HG03196 (cell line): ENCODE results near the gene PLD3.

Source experiments
- ATAC-seq: cut with Tn5 transposase; IDR thresholded peaks from one replicate; pipeline ENCODE4 v1.9.1; 2021; ENCODE audit not compliant: unreplicated experiment

PLD3 gene, protein sequence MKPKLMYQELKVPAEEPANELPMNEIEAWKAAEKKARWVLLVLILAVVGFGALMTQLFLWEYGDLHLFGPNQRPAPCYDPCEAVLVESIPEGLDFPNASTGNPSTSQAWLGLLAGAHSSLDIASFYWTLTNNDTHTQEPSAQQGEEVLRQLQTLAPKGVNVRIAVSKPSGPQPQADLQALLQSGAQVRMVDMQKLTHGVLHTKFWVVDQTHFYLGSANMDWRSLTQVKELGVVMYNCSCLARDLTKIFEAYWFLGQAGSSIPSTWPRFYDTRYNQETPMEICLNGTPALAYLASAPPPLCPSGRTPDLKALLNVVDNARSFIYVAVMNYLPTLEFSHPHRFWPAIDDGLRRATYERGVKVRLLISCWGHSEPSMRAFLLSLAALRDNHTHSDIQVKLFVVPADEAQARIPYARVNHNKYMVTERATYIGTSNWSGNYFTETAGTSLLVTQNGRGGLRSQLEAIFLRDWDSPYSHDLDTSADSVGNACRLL

DNA sequence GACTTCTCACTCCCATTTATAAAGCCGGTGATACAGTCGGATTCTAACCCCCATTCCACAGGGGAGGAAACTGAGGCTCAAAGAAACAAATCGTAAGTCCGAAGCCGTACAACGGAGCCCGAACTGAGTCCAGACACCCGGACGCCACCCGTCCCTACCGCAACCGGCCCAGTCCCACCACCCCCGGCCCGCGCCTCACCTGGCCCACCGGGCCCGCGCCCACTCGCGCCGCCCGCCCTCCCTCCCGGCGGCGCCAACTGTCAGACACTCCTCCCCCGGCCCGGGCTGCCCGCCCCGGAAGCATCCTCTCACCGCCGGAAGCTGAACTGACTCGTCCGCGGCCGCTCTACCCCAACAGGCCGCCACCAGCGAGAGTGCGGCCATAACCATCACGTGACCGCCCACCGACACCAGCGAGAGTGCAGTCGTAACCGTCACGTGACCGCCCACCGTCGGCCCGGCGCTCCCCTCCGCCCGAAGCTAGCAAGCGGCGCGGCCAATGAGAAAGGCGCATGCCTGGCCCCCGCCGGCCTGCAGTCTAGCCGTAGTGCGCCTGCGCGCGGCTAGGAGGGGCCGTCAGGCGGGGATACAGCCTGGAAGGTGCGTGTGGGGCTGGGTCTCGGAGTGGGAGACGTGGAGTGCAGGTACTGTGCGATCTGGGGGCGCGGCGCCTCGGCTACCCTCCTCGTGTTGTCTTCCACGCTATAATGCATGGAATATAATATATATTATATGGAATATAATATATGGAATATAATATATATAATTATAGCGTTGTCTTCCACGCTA lies at the start of gene PLD3, which contains the start of gene C19orf47:
Gene PLD3 (plus strand): TSS at position 571 of the 789 bp plus-strand sequence. CDS start 17,789 bp downstream, outside the sequence.
Gene C19orf47 (minus strand): TSS at position 273 of the 789 bp plus-strand sequence. CDS start 6,540 bp downstream, outside the sequence.
- peak; percentile 93 for ATAC-seq

DNA sequence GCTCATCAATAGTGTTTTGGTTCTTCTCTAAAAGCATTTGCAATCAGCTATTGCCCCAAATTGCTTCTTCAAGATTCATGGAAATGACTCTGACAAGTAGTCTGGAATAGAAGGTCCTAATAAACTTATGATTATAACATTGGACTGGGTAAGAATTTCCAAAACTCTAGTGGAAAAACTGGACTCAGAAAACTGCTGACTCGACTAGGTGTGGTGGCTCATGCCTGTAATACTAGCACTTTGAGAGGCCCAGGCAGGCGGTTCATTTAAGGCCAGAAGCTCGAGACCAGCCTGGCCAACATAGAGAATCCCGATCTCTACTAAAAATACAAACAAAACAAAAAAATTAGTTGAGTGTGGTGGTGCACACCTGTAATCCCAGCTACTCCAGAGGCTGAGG lies 47.8 kb upstream of the PLD3 start:
- no peak for ATAC-seq

DNA sequence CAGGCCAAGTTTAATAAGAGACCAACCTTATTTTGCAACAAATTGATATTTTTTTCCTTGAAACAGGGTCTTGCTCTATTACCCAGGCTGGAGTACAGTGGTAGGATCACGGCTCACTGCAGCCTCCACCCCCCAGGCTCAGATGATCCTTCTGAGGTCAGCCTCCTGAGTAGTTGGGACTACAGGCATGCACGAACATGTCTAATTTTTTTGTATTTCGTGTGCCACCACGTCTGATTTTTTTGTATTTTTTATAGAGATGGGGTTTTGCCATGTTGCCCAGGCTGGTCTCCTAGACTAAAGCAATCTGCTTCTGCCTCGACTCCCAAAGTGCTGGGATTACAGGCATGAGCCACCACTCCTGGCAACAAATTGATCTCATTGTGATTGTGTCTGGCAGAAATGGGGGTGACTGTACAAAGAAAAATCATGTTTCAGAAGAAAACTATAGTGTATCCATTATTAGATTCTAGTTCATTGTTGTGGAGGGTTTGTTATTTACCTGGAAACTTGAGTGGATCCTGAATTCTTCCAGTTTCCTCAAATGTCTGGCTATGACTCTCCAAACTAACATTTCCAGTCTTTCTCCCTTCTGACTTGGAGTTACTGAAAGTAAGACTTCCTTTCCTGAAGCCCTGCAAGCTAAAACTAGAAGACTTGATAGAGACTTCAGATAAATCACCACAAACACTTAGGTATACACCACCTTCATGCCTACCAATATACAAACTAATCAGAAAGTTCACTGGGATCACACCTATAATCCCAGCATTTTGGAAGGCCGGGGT lies 46.1 kb upstream of the PLD3 start:
- no peak for ATAC-seq

GRCh38 chr19:40303765-40304164 lies 44.7 kb upstream of the PLD3 start:
- no peak for ATAC-seq

GRCh38 chr19:40304306-40304705 lies 44.2 kb upstream of the PLD3 start:
- no peak for ATAC-seq

- no peak for ATAC-seq
Observed at GRCh38 chr19:40305403-40305802, 43.1 kb upstream of the PLD3 start.

DNA sequence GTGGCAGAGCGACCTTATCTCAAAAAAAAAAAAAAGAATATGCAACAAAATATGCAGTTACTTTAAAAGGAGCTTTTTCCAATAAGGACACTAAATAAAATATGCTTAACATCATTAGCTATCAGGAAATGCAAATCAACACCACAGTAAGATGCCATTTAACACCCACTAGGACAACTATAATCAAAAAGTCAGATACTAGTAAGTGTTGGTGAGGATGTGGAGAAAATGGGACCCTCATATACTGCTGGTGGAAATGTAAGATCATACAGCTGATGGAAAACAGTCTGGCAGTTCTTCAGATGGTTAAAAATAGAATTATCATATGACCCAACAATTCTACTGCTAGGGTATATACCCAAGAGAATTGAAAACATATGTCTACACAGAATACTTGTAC lies 38.8 kb upstream of the PLD3 start:
- ATAC-seq, result no peak

- ATAC-seq, result no peak
Observed at GRCh38 chr19:40312533-40312932, 36.0 kb upstream of the PLD3 start.

DNA sequence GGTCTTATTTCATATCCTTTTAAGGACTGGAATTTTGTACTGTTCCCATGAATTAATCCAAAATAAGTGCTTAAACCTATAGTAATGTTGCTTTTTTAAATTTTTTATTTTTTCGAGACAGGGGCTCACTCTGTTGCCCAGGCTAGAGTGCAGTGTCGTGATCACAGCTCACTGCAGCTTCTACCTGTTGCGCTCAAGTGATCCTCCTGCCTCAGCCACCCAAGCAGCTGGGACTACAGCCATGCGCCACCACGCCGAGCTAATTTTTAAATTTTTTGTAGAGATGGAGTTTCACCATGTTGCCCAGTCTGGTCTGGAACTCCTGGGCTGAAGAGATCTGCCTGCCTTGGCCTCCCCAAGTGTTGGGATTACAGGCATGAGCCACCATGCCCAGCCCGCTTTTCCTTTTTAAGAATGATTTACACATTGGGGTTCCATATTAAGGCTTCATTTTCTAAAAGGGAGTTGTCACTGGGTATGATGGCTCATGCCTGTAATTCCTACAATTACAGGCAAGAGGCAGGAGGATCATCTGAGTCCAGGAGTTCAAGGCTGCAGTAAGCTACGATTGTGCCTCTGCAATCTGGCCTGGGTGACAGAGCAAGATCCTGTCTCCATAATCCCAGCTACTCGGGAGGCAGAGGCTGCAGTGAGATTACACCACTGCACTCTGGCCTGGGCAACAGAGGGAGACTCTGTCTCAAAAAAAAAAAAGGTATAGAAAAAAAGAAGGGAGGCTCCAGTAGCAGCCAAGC lies 35.1 kb upstream of the PLD3 start:
- ATAC-seq, result no peak

DNA sequence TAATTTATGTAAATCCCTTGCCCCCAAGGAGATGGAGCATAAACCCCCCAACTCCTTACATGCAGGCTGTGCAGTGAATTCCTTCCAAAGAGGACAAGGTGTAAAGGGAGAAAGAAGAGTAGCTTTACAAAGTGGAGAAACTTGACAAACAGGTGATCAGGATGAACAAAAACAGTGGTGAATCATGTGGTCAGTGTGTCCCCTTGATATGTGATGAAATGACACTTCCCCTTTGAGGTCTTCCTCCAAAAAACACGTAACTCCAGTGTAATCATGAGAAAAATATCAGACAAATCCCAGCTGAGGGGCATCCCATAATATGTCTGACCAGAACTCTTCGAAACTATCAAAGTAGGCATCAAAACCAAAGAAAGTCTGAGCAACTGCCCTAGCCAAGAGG lies 33.8 kb upstream of the PLD3 start:
- no peak for ATAC-seq

DNA sequence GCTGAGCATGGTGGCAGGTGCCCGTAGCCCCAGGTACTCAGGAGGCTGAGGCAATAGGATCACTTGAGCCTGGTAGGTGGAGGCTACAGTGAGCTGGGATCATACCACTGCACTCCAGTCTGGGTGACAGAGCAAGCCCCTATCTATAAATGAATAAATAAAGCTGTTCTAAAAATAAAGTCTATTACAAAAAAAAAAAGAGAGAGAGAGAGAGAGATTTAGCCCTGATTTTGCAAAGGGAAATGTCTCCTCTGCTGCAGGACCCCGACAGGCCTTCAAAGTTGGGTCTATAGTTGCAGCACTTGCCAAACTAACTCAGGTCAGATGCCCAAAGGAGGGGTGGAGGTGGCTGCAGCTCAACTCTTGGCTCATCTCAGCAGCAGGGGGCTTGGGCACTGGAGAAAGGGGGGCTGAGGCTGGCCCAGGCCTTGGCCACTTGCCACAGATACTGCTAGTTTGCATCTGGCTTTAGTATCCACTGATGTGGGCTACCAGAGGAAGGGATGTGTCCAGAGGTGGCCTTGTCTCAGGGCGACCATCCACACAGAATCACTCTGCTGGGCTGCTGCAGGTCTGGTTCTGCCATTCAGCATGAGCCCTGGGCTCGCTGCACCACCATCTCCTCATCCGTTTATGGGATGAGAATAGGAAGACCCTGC lies 32.6 kb upstream of the PLD3 start:
- ATAC-seq, result no peak

- no peak for ATAC-seq
Observed at GRCh38 chr19:40317338-40317737, 31.2 kb upstream of the PLD3 start.

DNA sequence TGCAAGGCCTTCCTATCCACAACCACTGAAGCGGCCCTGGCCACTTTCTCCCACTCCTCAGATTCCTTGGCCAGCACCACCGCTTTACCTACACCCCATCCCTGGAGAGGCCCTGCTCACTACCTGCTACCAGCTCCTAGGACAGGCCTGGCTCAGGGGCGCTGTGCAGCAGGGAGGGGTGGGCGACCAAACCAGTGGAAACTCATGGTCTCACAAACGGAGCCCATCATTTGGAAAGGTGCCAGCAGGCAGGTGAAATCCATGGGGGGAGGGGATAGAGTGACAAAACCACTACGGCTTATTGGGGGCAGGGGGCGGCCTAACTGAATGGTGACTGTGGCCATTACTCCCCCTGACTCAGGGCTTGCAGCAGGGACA lies 27.9 kb upstream of the PLD3 start:
- ATAC-seq, result no peak

DNA sequence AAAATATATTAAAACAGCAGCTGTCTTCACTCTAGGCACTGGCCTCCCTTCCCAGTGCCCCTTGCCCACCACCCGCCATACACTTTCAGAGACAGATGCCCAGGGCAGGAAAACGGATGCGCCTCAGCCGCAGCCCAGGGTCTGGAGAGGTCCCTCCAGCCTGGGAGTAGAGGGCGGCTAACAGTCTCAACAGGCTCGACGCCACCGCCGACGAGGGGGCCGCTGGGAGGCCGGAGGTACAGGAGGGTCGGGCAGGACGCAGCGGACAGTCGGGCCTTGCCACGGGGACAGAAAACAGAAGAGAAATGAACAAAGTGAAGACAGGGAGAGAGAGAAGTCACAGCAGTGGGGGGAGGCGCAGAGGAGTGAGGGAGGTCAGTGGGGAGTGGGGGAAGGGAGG lies 27.4 kb upstream of the PLD3 start:
- ATAC-seq, result no peak

GRCh38 chr19:40321566-40322270 lies 26.8 kb upstream of the PLD3 start:
- no peak for ATAC-seq

- no peak for ATAC-seq
Observed at GRCh38 chr19:40322271-40322610, 26.3 kb upstream of the PLD3 start.

GRCh38 chr19:40322951-40323615 lies 25.4 kb upstream of the PLD3 start:
- no peak for ATAC-seq

GRCh38 chr19:40323705-40324104 lies 24.8 kb upstream of the PLD3 start:
- no peak for ATAC-seq

DNA sequence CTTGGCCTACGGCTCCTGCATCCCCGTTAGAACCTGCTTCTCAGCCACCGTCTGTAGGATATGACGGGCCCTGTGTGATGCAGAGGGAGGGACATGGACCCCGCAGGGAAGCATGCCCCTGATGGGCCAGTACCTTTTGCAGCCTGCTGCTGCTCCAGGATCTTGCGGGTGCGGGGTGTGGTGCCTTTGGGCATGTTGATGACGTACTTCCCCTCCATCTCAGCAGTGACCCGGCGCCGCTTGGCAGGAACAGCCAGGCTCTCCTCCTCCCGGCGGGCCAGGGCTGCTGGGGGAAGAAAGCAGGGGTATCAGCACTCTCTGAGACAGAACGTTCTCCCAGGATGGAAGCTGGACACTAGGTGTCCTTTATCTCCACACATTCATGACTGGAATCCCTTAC lies 22.3 kb upstream of the PLD3 start:
- ATAC-seq, result no peak
